B cell (primary cell): ENCODE results near the gene IQCK. TPM values are rescaled to one million over a fixed set of nuclear protein-coding genes. Genes with fewer than 3 reads are reported as not detected.

Source experiments
- ATAC-seq: fragments of 200-7000 bp; cut with Tn5 transposase; one replicate; pipeline ENCODE4 v1.10.0; 2021; ENCODE audit warnings: low read depth, mild to moderate bottlenecking, moderate number of reproducible peaks, moderate library complexity
- CTCF ChIA-PET: fragments of 350-600 bp; sonication (Branson Sonifier 250); formaldehyde crosslinking; loops from one replicate; lab custom pipeline; 2021; ENCODE audit warnings: antibody characterized with exemption, inconsistent platforms; lab: Charles Lee
- POLR2A ChIA-PET: fragments of 350-600 bp; sonication (Branson Sonifier 250); formaldehyde crosslinking; loops from one replicate; lab custom pipeline; 2021; ENCODE audit warnings: antibody characterized with exemption; lab: Charles Lee
- DNase-seq: peaks from one replicate; pipeline ENCODE4 v3.0.0; 2013
- H2AFZ ChIP-seq: 2 replicates; pipeline ENCODE4 v1.6.1; 2012; ENCODE audit warnings: mild to moderate bottlenecking, low read depth, low read length; ENCODE audit not compliant: insufficient read depth, poor library complexity, severe bottlenecking
- H3K27ac ChIP-seq, 2 donors: 1 replicate in 1 of 2; 2 replicates in 1 of 2; pipeline ENCODE4 v1.5.1; 2012 to 2013; ENCODE audit warnings: low read length in 2 of 2, mild to moderate bottlenecking in 2 of 2, moderate library complexity in 1 of 2
- H3K27me3 ChIP-seq, 4 experiments: fragments of 200-600 bp in 1 of 4; sonication (generic) in 1 of 4; replicated peaks in 1 of 4; 1 replicate in 2 of 4; 2 replicates in 2 of 4; pipeline versions ENCODE4 v1.6.1 to v1.7.0; 2013 to 2016; ENCODE audit warnings: low read length in 3 of 4, mild to moderate bottlenecking in 2 of 4, mixed read lengths in 1 of 4, moderate library complexity in 1 of 4; ENCODE audit not compliant: insufficient read depth in 4 of 4, control insufficient read depth in 3 of 4; ENCODE audit errors: control extremely low read depth in 1 of 4
- H3K36me3 ChIP-seq, 2 experiments: replicated peaks in 1 of 2; 1 replicate in 1 of 2; 2 replicates in 1 of 2; pipeline versions ENCODE4 v1.6.1 to v1.7.1; 2013; ENCODE audit warnings: low read length in 1 of 2; ENCODE audit not compliant: insufficient read depth in 2 of 2, control insufficient read depth in 1 of 2; ENCODE audit errors: control extremely low read depth in 1 of 2, extremely low read depth in 1 of 2
- H3K4me1 ChIP-seq, 2 donors: fragments of 200-600 bp in 1 of 2; sonication (generic) in 1 of 2; 1 replicate in 1 of 2; 2 replicates in 1 of 2; pipeline versions ENCODE4 v1.5.1 to v1.6.1; 2013 to 2017; ENCODE audit warnings: low read length in 2 of 2; ENCODE audit not compliant: control insufficient read depth in 2 of 2, insufficient read depth in 2 of 2
- H3K4me2 ChIP-seq: replicated peaks from 2 replicates; pipeline ENCODE3; 2012; ENCODE audit warnings: mild to moderate bottlenecking, low read depth, low read length; ENCODE audit not compliant: poor library complexity, severe bottlenecking
- H3K4me3 ChIP-seq, 5 experiments: fragments of 200-600 bp in 1 of 5; sonication (generic) in 1 of 5; 1 replicate in 3 of 5; 2 replicates in 2 of 5; pipeline versions ENCODE4 v1.5.1 to v1.7.0; 2011 to 2016; ENCODE audit warnings: low read length in 4 of 5, mild to moderate bottlenecking in 4 of 5, low read depth in 2 of 5, control low read depth in 1 of 5, moderate library complexity in 1 of 5; ENCODE audit not compliant: insufficient read depth in 1 of 5; ENCODE audit errors: control extremely low read depth in 1 of 5, extremely low read depth in 1 of 5
- H3K79me2 ChIP-seq: fragments of 200-600 bp; sonication (generic); one replicate; pipeline ENCODE4 v1.6.0; 2016; ENCODE audit warnings: low read length; ENCODE audit not compliant: control insufficient read depth, insufficient read depth
- H3K9ac ChIP-seq: fragments of 200-600 bp; sonication (generic); 2 replicates; pipeline ENCODE4 v1.6.1; 2017; ENCODE audit warnings: mild to moderate bottlenecking, low read length, moderate library complexity
- H3K9me3 ChIP-seq, 3 donors: one replicate each; pipeline versions ENCODE4 v1.6.1 to v1.7.1; 2013; ENCODE audit warnings: low read length in 2 of 3; ENCODE audit not compliant: control insufficient read depth in 2 of 3, insufficient read depth in 1 of 3; ENCODE audit errors: control extremely low read depth in 1 of 3
- H4K20me1 ChIP-seq: 2 replicates; pipeline ENCODE4 v1.6.0; 2012; ENCODE audit warnings: mild to moderate bottlenecking, low read length; ENCODE audit not compliant: insufficient read depth, control insufficient read depth, poor library complexity, severe bottlenecking
- H3K27ac Mint-ChIP-seq: one replicate; pipeline ENCODE4 v1.8.0; 2021; ENCODE audit warnings: mixed read lengths
- H3K27me3 Mint-ChIP-seq: one replicate; pipeline ENCODE4 v1.8.0; 2021; ENCODE audit warnings: mixed read lengths
- H3K4me1 Mint-ChIP-seq: one replicate; pipeline ENCODE4 v1.8.0; 2021; ENCODE audit warnings: mixed read lengths
- H3K4me3 Mint-ChIP-seq: one replicate; pipeline ENCODE4 v1.8.0; 2021; ENCODE audit warnings: mixed read lengths
- H3K9me3 Mint-ChIP-seq: one replicate; pipeline ENCODE4 v1.8.0; 2022; ENCODE audit warnings: mixed read lengths; ENCODE audit not compliant: insufficient read depth
- EZH2 ChIP-seq: IDR thresholded peaks from 2 replicates; pipeline ENCODE4 v1.6.1; 2012; ENCODE audit warnings: borderline replicate concordance, low read depth, mild to moderate bottlenecking, moderate library complexity, low read length; ENCODE audit not compliant: insufficient read depth, poor library complexity, severe bottlenecking
- WGBS: methylation state at CpG from one replicate; pipeline ENCODE4 v1.1.5; 2013; ENCODE audit warnings: missing lambda C conversion rate; ENCODE audit not compliant: insufficient coverage; 5-methylcytosine and 5-hydroxymethylcytosine counted together
- intact Hi-C: fragments of 100-400 bp; cut with micrococcal nuclease; formaldehyde crosslinking; loops from one replicate; pipeline ENCODE4 v1.10.0; 2022
- polyA plus RNA-seq: library from polyadenylated mRNA; depleted of rRNA; stranded (reverse); fragments of >200 nt; gene quantifications from 2 replicates; pipeline ENCODE4 v1.2.3, GENCODE V29; 2012
- total RNA-seq, 2 donors: library from RNA; stranded (reverse); fragments of 120-200 nt in 1 of 2; gene quantifications; 1 replicate in 1 of 2; 2 replicates in 1 of 2; pipeline versions ENCODE4 v1.2.3 to v1.2.4, GENCODE V29; 2013 to 2022
- TF ChIP-seq, protein P1 (sequence below): fragments of 200-600 bp; IDR thresholded peaks from one replicate; pipeline ENCODE4 v1.8.0; 2022; ENCODE audit warnings: antibody characterized with exemption, mild to moderate bottlenecking

Gene IQCK
- total and polyA plus RNA-seq, 2 donors (not counting 1 experiment from before 2014, with no cell fraction given), result 1.00 to 3.0 TPM

GRCh38 chr16:19856120-19856519, 138.0 kb downstream of the IQCK start:
- H3K79me2 ChIP-seq, result no peaks in the 10 kb centered on the region
- no peaks in the 10 kb centered on the region for H3K27me3 ChIP-seq
- H3K27ac ChIP-seq, result no peak overlapping the region
- TF ChIP-seq, protein P1, sequence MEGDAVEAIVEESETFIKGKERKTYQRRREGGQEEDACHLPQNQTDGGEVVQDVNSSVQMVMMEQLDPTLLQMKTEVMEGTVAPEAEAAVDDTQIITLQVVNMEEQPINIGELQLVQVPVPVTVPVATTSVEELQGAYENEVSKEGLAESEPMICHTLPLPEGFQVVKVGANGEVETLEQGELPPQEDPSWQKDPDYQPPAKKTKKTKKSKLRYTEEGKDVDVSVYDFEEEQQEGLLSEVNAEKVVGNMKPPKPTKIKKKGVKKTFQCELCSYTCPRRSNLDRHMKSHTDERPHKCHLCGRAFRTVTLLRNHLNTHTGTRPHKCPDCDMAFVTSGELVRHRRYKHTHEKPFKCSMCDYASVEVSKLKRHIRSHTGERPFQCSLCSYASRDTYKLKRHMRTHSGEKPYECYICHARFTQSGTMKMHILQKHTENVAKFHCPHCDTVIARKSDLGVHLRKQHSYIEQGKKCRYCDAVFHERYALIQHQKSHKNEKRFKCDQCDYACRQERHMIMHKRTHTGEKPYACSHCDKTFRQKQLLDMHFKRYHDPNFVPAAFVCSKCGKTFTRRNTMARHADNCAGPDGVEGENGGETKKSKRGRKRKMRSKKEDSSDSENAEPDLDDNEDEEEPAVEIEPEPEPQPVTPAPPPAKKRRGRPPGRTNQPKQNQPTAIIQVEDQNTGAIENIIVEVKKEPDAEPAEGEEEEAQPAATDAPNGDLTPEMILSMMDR, result no peak
- no peak for TF ChIP-seq EZH2
- WGBS, result 96% methylated on average over 9 of the region's 10 CpGs
- H3K4me3 ChIP-seq, result no peak overlapping the region
- no peaks in the 10 kb centered on the region for H3K4me1 ChIP-seq
- ChIA-PET POLR2A (no interaction called here), CTCF (no interaction called here)
- no peaks in the 10 kb centered on the region for H4K20me1 ChIP-seq
- H3K36me3 ChIP-seq, result no peaks in the 10 kb centered on the region
- H3K27ac Mint-ChIP-seq, result no peak overlapping the region
- DNase-seq (no peak), ATAC-seq (no peak)
- H3K9ac ChIP-seq, result no peak overlapping the region
- H3K9me3 ChIP-seq, result no peaks in the 10 kb centered on the region
- no peaks in the 10 kb centered on the region for H3K4me1 Mint-ChIP-seq
- no peak overlapping the region for H3K4me3 Mint-ChIP-seq
- H2AFZ ChIP-seq, result no peak overlapping the region
- H3K27me3 Mint-ChIP-seq, result peaks cover 9% of the 10 kb centered on the region
- intact Hi-C loops, result no loop called here
- no peaks in the 10 kb centered on the region for H3K9me3 Mint-ChIP-seq
- no peak overlapping the region for H3K4me2 ChIP-seq

- TF ChIP-seq EZH2, result no peak
- TF ChIP-seq, protein P1, result no peak
- no peaks in the 10 kb centered on the region for H3K4me1 Mint-ChIP-seq
- Histone ChIP-seq H3K4me3 (no peak overlapping the region), H3K9ac (no peak overlapping the region), H3K4me1 (no peaks in the 10 kb centered on the region), H3K36me3 (no peaks in the 10 kb centered on the region), H4K20me1 (no peaks in the 10 kb centered on the region), H2AFZ (no peak overlapping the region), H3K27me3 (no peaks in the 10 kb centered on the region), H3K4me2 (no peak overlapping the region), H3K79me2 (no peaks in the 10 kb centered on the region), H3K27ac (no peak overlapping the region), H3K9me3 (no peaks in the 10 kb centered on the region)
- DNase-seq (no peak), ATAC-seq (no peak)
- intact Hi-C loops, result no loop called here
- no peaks in the 10 kb centered on the region for H3K9me3 Mint-ChIP-seq
- no peak overlapping the region for H3K27ac Mint-ChIP-seq
- H3K4me3 Mint-ChIP-seq, result no peak overlapping the region
- H3K27me3 Mint-ChIP-seq, result peaks cover 9% of the 10 kb centered on the region
- WGBS, result 85% methylated on average over 9 of the region's 16 CpGs
- POLR2A ChIA-PET, result no interaction called here
- CTCF ChIA-PET, result no interaction called here
These were observed 139.7 kb downstream of the IQCK start for GRCh38 chr16:19857593-19858339.
